Common myeloid progenitor, CD34-positive (primary cell): ENCODE data around the gene YOD1.

Experiments
- CTCF ChIA-PET: fragments of 350-600 bp; sonication (Branson Sonifier 250); formaldehyde crosslinking; loops from one replicate; lab custom pipeline; 2021; ENCODE audit warnings: antibody characterized with exemption; lab: Charles Lee
- POLR2A ChIA-PET: fragments of 350-600 bp; sonication (Branson Sonifier 250); formaldehyde crosslinking; loops from one replicate; lab custom pipeline; 2021; ENCODE audit warnings: antibody characterized with exemption; lab: Charles Lee
- DNase-seq, 3 donors: peaks; one replicate each; pipeline versions ENCODE4 v3.0.0 to v3.0.0-alpha.2; 2013
- H3K27ac ChIP-seq, 2 experiments: 1 replicate in 1 of 2; 2 replicates in 1 of 2; pipeline ENCODE4 v1.7.0; 2013; ENCODE audit warnings: inconsistent platforms in 2 of 2, low read length in 2 of 2, mild to moderate bottlenecking in 2 of 2, low read depth in 1 of 2, moderate library complexity in 1 of 2; ENCODE audit not compliant: severe bottlenecking in 2 of 2, insufficient read depth in 1 of 2, poor library complexity in 1 of 2
- H3K27me3 ChIP-seq, 5 experiments: replicated peaks in 2 of 5; 1 replicate in 3 of 5; 2 replicates in 2 of 5; pipeline versions ENCODE4 v1.6.1 to v1.7.0; 2013; ENCODE audit warnings: low read length in 4 of 5, mild to moderate bottlenecking in 2 of 5, moderate library complexity in 2 of 5, inconsistent platforms in 1 of 5; ENCODE audit not compliant: insufficient read depth in 5 of 5, control insufficient read depth in 4 of 5
- H3K36me3 ChIP-seq, 4 experiments: 1 replicate in 2 of 4; 2 replicates in 2 of 4; pipeline versions ENCODE4 v1.6.1 to v1.7.0; 2013; ENCODE audit warnings: low read length in 3 of 4, control low read depth in 1 of 4, mild to moderate bottlenecking in 1 of 4; ENCODE audit not compliant: control insufficient read depth in 4 of 4, insufficient read depth in 4 of 4
- H3K4me1 ChIP-seq, 4 experiments: 1 replicate in 3 of 4; 2 replicates in 1 of 4; pipeline versions ENCODE4 v1.6.1 to v1.7.1; 2013; ENCODE audit warnings: low read length in 3 of 4, mild to moderate bottlenecking in 3 of 4, control low read depth in 1 of 4, inconsistent platforms in 1 of 4, moderate library complexity in 1 of 4; ENCODE audit not compliant: control insufficient read depth in 4 of 4, insufficient read depth in 4 of 4; ENCODE audit errors: control extremely low read depth in 1 of 4
- H3K4me3 ChIP-seq, 7 experiments: 1 replicate in 4 of 7; 2 replicates in 3 of 7; pipeline versions ENCODE4 v1.5.1 to v1.7.0; 2013; ENCODE audit warnings: mild to moderate bottlenecking in 7 of 7, low read length in 6 of 7, moderate library complexity in 6 of 7, inconsistent platforms in 2 of 7, low read depth in 2 of 7, control low read depth in 1 of 7; ENCODE audit not compliant: insufficient read depth in 4 of 7, control insufficient read depth in 1 of 7; ENCODE audit errors: extremely low read depth in 1 of 7
- H3K9me3 ChIP-seq, 5 experiments: 1 replicate in 4 of 5; 2 replicates in 1 of 5; pipeline versions ENCODE4 v1.6.1 to v1.7.1; 2013; ENCODE audit warnings: low read length in 4 of 5, mild to moderate bottlenecking in 2 of 5, inconsistent platforms in 1 of 5, low read depth in 1 of 5, moderate library complexity in 1 of 5; ENCODE audit not compliant: control insufficient read depth in 4 of 5, insufficient read depth in 2 of 5; ENCODE audit errors: control extremely low read depth in 1 of 5
- WGBS: methylation state at CpG from one replicate; pipeline ENCODE4 v1.1.5; 2013; ENCODE audit not compliant: insufficient coverage; 5-methylcytosine and 5-hydroxymethylcytosine counted together

The YOD1 gene

DNA sequence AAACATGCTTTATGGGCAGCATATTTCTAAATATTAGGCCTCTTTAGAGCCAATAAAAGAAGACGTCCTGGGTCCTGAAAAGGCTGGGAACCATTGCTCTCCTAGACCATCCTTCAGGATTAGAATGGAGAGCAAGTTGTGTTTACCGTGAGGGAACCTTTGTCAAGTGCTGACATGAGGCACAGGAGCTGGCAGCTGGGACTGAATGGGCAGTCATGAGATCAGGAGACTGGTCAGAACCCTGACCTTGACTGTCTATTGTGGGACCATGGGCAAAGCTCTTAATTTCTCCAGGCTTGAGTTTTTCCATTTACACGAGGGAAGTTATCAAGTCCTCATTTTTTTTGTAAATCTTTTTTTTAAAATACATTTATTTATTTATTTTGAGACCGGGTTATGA is 7.2 kb upstream of the YOD1 start:
- peaks cover 0 to 15% (median 4%) of the 10 kb centered on the region in 4 experiments for H3K36me3 ChIP-seq
- H3K9me3 ChIP-seq: no peaks in the 10 kb centered on the region
- H3K4me3 ChIP-seq: no peak overlapping the region
- no peaks in the 10 kb centered on the region for H3K27me3 ChIP-seq
- no peak overlapping the region for H3K27ac ChIP-seq
- DNase-seq: no peak
- 89% methylated on average over 2 of the region's 4 CpGs for WGBS
- ChIA-PET CTCF (interaction anchor here (0.5 to 1.5 kb wide), 6 partner anchors 10 to 403 kb away, joined by 3 to 4 read pairs (median 3); no protein-coding TSS in a partner anchor), POLR2A (no interaction called here)
- H3K4me1 ChIP-seq: peaks cover 28 to 47% (median 31%) of the 10 kb centered on the region in 4 experiments

DNA sequence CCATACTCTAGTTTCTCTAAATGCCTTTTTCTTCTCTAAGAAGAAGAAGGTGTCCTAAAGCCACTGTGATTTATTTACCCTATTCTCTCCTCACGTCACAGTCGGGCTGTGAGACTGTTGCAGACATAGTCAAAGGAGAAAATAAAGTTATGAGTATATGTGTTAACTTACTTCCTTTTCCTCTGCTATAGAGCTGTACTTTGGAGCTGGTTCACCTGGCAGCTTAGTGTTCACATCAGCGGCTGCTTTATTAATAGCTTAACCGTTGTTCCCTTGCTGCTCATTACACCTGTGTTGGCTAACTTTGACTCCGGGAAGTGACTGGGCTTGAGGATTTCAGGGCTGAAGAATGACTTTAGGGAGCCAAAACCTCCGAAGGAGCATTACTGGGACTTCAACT is 5.7 kb upstream of the YOD1 start:
- H3K27ac ChIP-seq: no peak overlapping the region
- 82% methylated on average over 3 of the region's 6 CpGs for WGBS
- ChIA-PET CTCF (interaction anchor here (3.1 kb wide), 1 partner anchor 19 kb away, joined by 15 read pairs; no protein-coding TSS in a partner anchor), POLR2A (no interaction called here)
- DNase-seq: no peak
- H3K36me3 ChIP-seq: peaks cover 0 to under 1% (median 0%) of the 10 kb centered on the region in 4 experiments
- H3K4me1 ChIP-seq: peaks cover 34 to 59% (median 42%) of the 10 kb centered on the region in 4 experiments
- no peaks in the 10 kb centered on the region for H3K9me3 ChIP-seq
- H3K4me3 ChIP-seq: no peak overlapping the region
- H3K27me3 ChIP-seq: no peaks in the 10 kb centered on the region

DNA sequence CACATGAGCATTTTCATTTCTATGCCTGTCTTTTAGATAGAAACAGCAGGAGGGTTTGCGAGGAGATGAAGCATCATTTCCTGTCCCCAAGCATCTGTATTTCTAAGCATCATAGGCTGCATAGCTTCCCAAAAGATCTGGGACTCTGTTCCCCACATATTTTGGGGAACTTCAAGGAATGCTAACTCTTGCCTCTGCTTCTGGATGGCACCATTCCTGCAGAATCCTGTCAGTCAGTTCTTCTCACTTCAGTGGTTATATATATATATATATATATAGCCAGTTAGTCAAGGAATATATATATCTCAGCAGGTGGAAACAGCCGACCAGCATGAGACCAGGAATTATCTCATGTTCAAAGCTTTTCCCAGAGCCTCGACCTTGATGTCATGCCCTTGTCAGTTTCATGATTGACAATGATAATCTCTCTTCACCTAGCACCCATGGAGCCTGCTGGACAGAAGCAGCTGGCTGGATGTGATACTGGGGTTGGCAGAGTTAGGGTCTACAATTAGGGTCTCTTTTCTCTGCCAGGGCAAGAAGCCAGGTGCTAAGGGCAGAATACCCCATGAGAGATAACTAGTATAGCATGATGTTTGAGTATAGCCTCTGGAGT is 4.5 kb upstream of the YOD1 start:
- DNase-seq: no peak
- no peak overlapping the region for H3K4me3 ChIP-seq
- ChIA-PET POLR2A (no interaction called here), CTCF (interaction anchor here (0.8 to 3.1 kb wide), 5 partner anchors 8 to 28 kb away, joined by 3 to 18 read pairs (median 4); no protein-coding TSS in a partner anchor)
- no peaks in the 10 kb centered on the region for H3K9me3 ChIP-seq
- WGBS: 93% methylated on average over 2 of the region's 3 CpGs
- no peak overlapping the region for H3K27ac ChIP-seq
- H3K27me3 ChIP-seq: no peaks in the 10 kb centered on the region
- no peaks in the 10 kb centered on the region for H3K36me3 ChIP-seq
- peaks cover 37 to 66% (median 49%) of the 10 kb centered on the region in 4 experiments for H3K4me1 ChIP-seq

DNA sequence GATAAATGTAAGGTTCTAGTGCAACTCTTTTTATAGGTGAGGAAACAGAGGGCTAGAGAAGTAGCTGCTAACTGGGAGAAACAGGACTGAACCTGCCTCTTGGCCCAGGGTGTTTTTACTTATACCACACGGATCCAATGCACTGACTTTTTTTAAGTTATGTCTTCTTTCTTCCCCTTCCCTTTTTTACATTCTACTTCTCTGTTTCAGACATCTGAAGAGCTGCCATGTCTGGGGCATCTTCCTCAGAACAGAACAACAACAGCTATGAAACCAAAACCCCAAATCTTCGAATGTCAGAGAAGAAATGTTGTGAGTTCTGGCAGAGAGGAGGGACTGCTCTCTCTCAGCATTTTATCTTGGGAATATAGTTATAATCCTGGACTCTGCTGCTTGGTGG is 3.5 kb upstream of the YOD1 start:
- H3K27ac ChIP-seq: no peak overlapping the region
- H3K4me3 ChIP-seq: peak overlapping the region in 2 of 7 experiments; percentile 10 to 34
- POLR2A ChIA-PET: interaction anchor here (0.6 kb wide), 1 partner anchor 24 kb away, joined by 3 read pairs; no protein-coding TSS in a partner anchor
- CTCF ChIA-PET: interaction anchor here (1.1 to 3.1 kb wide), 4 partner anchors 17 to 29 kb away, joined by 3 to 18 read pairs (median 9); no protein-coding TSS in a partner anchor
- H3K4me1 ChIP-seq: peaks cover 37 to 58% (median 44%) of the 10 kb centered on the region in 4 experiments
- DNase-seq: peak in 2 of 3 donors; percentile 54 to 60
- H3K9me3 ChIP-seq: no peaks in the 10 kb centered on the region
- peaks cover 0 to under 1% (median under 1%) of the 10 kb centered on the region in 4 experiments for H3K36me3 ChIP-seq
- 40% methylated on average over 1 of the region's 2 CpGs for WGBS
- H3K27me3 ChIP-seq: no peaks in the 10 kb centered on the region

DNA sequence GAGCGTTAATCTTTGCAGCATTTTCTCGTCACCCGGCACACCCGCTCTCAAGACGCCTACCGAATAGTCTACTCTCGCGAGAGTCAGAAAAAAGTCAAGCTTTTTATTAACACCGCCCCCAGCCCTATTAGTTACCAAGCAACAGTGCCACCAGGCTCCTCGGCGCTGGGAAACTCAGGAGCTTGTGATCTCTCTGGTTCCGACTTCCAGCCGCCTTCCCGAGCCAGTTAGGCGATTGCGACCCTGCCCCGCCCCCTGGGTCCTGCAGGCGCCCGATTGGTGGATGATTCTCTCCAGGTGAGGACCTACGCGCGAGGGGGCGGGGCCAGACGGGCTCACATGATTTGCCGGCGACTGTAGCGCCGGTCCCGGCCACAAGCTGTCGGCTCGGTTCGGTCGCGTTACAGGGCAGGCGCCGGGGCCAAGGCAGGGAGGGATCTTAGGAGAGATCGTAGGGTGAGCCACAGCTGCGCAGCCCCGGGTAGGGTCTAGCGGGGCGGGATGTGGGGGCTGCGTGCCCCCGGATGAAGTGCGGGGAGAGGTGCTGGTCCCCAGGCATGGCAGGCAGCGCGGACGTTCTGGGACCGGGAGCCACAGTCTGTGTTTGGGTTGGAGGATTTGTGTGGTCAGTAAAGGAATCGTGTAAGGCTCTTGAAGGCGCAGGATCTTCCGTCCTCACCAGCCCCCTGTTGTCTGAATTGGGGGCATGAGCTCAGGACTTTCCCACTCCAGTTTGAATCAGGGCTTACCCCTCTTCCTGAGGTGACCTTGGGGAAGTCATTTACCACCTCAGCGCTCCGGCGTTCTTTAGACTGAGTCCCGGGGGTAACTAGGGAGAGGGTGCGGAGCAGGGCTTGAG is 2.1 kb upstream of the YOD1 start, which contains the start of gene PFKFB2:
TSS of gene PFKFB2 (plus strand) at position 365 of the 859 bp plus-strand sequence. CDS start 1,443 bp downstream, outside the sequence.
- H3K36me3 ChIP-seq: peaks cover 6 to 14% (median 9%) of the 10 kb centered on the region in 4 experiments
- H3K4me1 ChIP-seq: peaks cover 27 to 53% (median 37%) of the 10 kb centered on the region in 4 experiments
- peak within 1 kb of the TSS; percentile 62 to 91 (median 79) for H3K4me3 ChIP-seq
- H3K9me3 ChIP-seq: no peaks in the 10 kb centered on the region
- POLR2A ChIA-PET: interaction anchor here (0.9 to 1.3 kb wide), 3 partner anchors 10 to 269 kb away, joined by 3 to 4 read pairs (median 3); partner anchors contain the start of gene CD55
- no peaks in the 10 kb centered on the region for H3K27me3 ChIP-seq
- CTCF ChIA-PET: interaction anchor here (0.6 to 1.3 kb wide), 12 partner anchors 8 to 565 kb away, joined by 3 to 4 read pairs (median 3); partner anchors contain the start of gene C1orf116
- peak; percentile 92 to 96 (median 96) for DNase-seq
- peak within 1 kb of the TSS; percentile 34 to 97 for H3K27ac ChIP-seq
- 11% methylated on average over 47 of the region's 56 CpGs for WGBS

DNA sequence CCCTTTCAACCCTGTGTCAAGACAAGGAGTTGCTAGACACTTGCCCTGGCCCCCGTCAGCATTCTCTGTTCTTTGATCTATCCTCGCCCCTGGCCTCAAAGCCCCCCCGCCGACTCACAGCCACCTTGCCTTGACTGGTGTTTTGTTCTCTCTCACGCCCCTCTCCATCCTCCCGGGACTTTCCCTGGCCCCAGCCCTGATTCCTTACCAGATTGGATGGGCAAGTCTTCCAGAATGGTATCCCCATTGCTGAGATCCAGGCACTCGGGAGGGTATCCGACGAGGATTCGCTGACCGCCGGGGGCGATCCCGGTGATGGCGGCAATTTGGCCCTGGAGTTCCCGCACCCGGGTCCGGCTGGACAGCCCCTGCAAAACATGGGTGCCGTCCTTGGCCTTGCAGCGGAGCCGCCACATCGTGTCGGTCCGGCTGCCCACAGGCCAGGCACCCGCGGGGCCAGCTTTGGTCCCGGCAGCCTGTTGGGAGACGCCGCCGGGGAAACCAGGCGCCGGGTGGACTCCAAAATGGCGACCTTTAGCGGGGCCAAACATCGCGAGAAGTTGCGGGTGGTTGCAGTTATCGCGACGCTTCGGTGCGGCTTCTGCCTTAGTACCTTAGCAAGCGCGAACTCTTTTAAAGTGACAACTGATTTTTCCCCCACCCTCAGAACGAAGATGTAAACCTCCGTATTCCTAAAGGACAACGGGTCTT is 373 bp downstream of the YOD1 start:
- DNase-seq: peak; percentile 92 to 96 (median 94)
- no peaks in the 10 kb centered on the region for H3K27me3 ChIP-seq
- peaks cover 20 to 48% (median 36%) of the 10 kb centered on the region in 4 experiments for H3K4me1 ChIP-seq
- 0% methylated on average over 40 of the region's 47 CpGs for WGBS
- POLR2A ChIA-PET: interaction anchor here (0.6 kb wide), 1 partner anchor 1108 kb away, joined by 3 read pairs; no protein-coding TSS in a partner anchor
- peaks cover 8 to 23% (median 14%) of the 10 kb centered on the region in 4 experiments for H3K36me3 ChIP-seq
- H3K27ac ChIP-seq: peak overlapping the region; percentile 93 to 97
- H3K9me3 ChIP-seq: no peaks in the 10 kb centered on the region
- CTCF ChIA-PET: interaction anchor here (0.8 to 7.4 kb wide), 12 partner anchors 10 to 449 kb away, joined by 3 to 60 read pairs (median 8); partner anchors contain the start of gene C1orf116
- H3K4me3 ChIP-seq: peak overlapping the region; percentile 83 to 100 (median 99)
